Stimulated activated naive CD8-positive, alpha-beta T cell treated with anti-CD3 and anti-CD28 coated beads, Interleukin-15, amount 100 ng/mL, for 72 hours (primary cell): ENCODE data around the gene XXYLT1.
"Not testable (repeated sequence)": the region's sequence is repeated elsewhere in the genome, so short reads cannot be mapped to it uniquely, and the experiment has no call there.

Source experiments
- ATAC-seq: fragments of 150-1000 bp; cut with Tn5 transposase; 2 replicates; pipeline ENCODE4 v1.10.0; 2021; ENCODE audit warnings: mild to moderate bottlenecking, moderate library complexity
- DNase-seq, 2 donors: peaks; one replicate each; pipeline ENCODE4 v3.0.0; 2021 to 2022
- H3K27ac Mint-ChIP-seq, 2 donors: one replicate each; pipeline ENCODE4 v1.8.0; 2022; ENCODE audit warnings: mild to moderate bottlenecking in 2 of 2, mixed read lengths in 2 of 2, moderate library complexity in 2 of 2
- H3K27me3 Mint-ChIP-seq: one replicate; pipeline ENCODE4 v1.8.0; 2022; ENCODE audit warnings: mixed read lengths
- H3K4me1 Mint-ChIP-seq: one replicate; pipeline ENCODE4 v1.8.0; 2022; ENCODE audit warnings: mild to moderate bottlenecking, mixed read lengths
- H3K4me3 Mint-ChIP-seq, 2 donors: one replicate each; pipeline ENCODE4 v1.8.0; 2022; ENCODE audit warnings: mild to moderate bottlenecking in 2 of 2, mixed read lengths in 2 of 2, moderate library complexity in 1 of 2
- H3K9me3 Mint-ChIP-seq, 2 donors: one replicate each; pipeline ENCODE4 v1.8.0; 2022; ENCODE audit warnings: mixed read lengths in 2 of 2

The XXYLT1 gene

GRCh38 chr3:195050296-195050695, 220.7 kb downstream of the XXYLT1 start:
- H3K9me3 Mint-ChIP-seq, H3K27me3 Mint-ChIP-seq, H3K4me1 Mint-ChIP-seq, DNase-seq, H3K4me3 Mint-ChIP-seq, H3K27ac Mint-ChIP-seq, ATAC-seq: not testable (repeated sequence)

GRCh38 chr3:195048059-195048905, 222.7 kb downstream of the XXYLT1 start:
- Mint-ChIP-seq H3K9me3 (no peaks in the 10 kb centered on the region), H3K4me1 (no peaks in the 10 kb centered on the region), H3K27ac (no peak overlapping the region), H3K4me3 (no peak overlapping the region), H3K27me3 (no peaks in the 10 kb centered on the region)
- no peak for ATAC-seq
- no peak for DNase-seq

GRCh38 chr3:195047536-195047935, 223.4 kb downstream of the XXYLT1 start:
- no peaks in the 10 kb centered on the region for H3K4me1 Mint-ChIP-seq
- ATAC-seq (no peak), DNase-seq (no peak)
- H3K27ac Mint-ChIP-seq = no peak overlapping the region
- no peaks in the 10 kb centered on the region for H3K9me3 Mint-ChIP-seq
- H3K27me3 Mint-ChIP-seq = no peaks in the 10 kb centered on the region
- no peak overlapping the region for H3K4me3 Mint-ChIP-seq

- H3K9me3 Mint-ChIP-seq = no peaks in the 10 kb centered on the region
- no peak for DNase-seq
- no peaks in the 10 kb centered on the region for H3K4me1 Mint-ChIP-seq
- H3K27ac Mint-ChIP-seq = no peak overlapping the region
- ATAC-seq = no peak
- no peaks in the 10 kb centered on the region for H3K27me3 Mint-ChIP-seq
- no peak overlapping the region for H3K4me3 Mint-ChIP-seq
These were observed 224.5 kb downstream of the XXYLT1 start for GRCh38 chr3:195046441-195046840.

- Mint-ChIP-seq H3K4me1 (no peaks in the 10 kb centered on the region), H3K27ac (no peak overlapping the region), H3K9me3 (no peaks in the 10 kb centered on the region), H3K4me3 (no peak overlapping the region), H3K27me3 (no peaks in the 10 kb centered on the region)
- ATAC-seq (no peak), DNase-seq (no peak)
These were observed 225.3 kb downstream of the XXYLT1 start for GRCh38 chr3:195045481-195046210.

GRCh38 chr3:195044411-195044810, 226.5 kb downstream of the XXYLT1 start:
- H3K27ac Mint-ChIP-seq = no peak overlapping the region

GRCh38 chr3:195043607-195044339, 227.2 kb downstream of the XXYLT1 start:
- no peak overlapping the region for H3K27ac Mint-ChIP-seq
- no peak overlapping the region for H3K4me3 Mint-ChIP-seq
- no peak for DNase-seq
- H3K4me1 Mint-ChIP-seq = no peaks in the 10 kb centered on the region
- H3K9me3 Mint-ChIP-seq = no peaks in the 10 kb centered on the region
- ATAC-seq = no peak
- no peaks in the 10 kb centered on the region for H3K27me3 Mint-ChIP-seq

More at GRCh38 chr3:195044411-195044810, 226.5 kb downstream of the XXYLT1 start:
- ATAC-seq (peak; percentile 36), DNase-seq (no peak)
- no peaks in the 10 kb centered on the region for H3K4me1 Mint-ChIP-seq
- H3K4me3 Mint-ChIP-seq = no peak overlapping the region
- no peaks in the 10 kb centered on the region for H3K27me3 Mint-ChIP-seq
- no peaks in the 10 kb centered on the region for H3K9me3 Mint-ChIP-seq

- no peaks in the 10 kb centered on the region for H3K27me3 Mint-ChIP-seq
- no peaks in the 10 kb centered on the region for H3K4me1 Mint-ChIP-seq
- H3K27ac Mint-ChIP-seq = peak overlapping the region in 1 of 2 donors; percentile 54
- H3K9me3 Mint-ChIP-seq = no peaks in the 10 kb centered on the region
- ATAC-seq = no peak
- no peak overlapping the region for H3K4me3 Mint-ChIP-seq
- no peak for DNase-seq
These were observed 228.0 kb downstream of the XXYLT1 start for GRCh38 chr3:195042743-195043606.

- ATAC-seq = no peak
- no peaks in the 10 kb centered on the region for H3K4me1 Mint-ChIP-seq
- no peak for DNase-seq
- H3K27ac Mint-ChIP-seq = no peak overlapping the region
- no peaks in the 10 kb centered on the region for H3K9me3 Mint-ChIP-seq
- no peak overlapping the region for H3K4me3 Mint-ChIP-seq
- H3K27me3 Mint-ChIP-seq = no peaks in the 10 kb centered on the region
These were observed 228.9 kb downstream of the XXYLT1 start for GRCh38 chr3:195041871-195042742.

GRCh38 chr3:195040773-195041520, 230.0 kb downstream of the XXYLT1 start:
- no peaks in the 10 kb centered on the region for H3K27me3 Mint-ChIP-seq
- H3K9me3 Mint-ChIP-seq = no peaks in the 10 kb centered on the region
- no peak overlapping the region for H3K4me3 Mint-ChIP-seq
- ATAC-seq (no peak), DNase-seq (no peak)
- no peak overlapping the region for H3K27ac Mint-ChIP-seq
- H3K4me1 Mint-ChIP-seq = no peaks in the 10 kb centered on the region

GRCh38 chr3:195040094-195040493, 230.9 kb downstream of the XXYLT1 start:
- DNase-seq (no peak), ATAC-seq (no peak)
- H3K4me3 Mint-ChIP-seq = no peak overlapping the region
- H3K27me3 Mint-ChIP-seq = no peaks in the 10 kb centered on the region
- no peaks in the 10 kb centered on the region for H3K4me1 Mint-ChIP-seq
- no peaks in the 10 kb centered on the region for H3K9me3 Mint-ChIP-seq
- H3K27ac Mint-ChIP-seq = peak overlapping the region in 1 of 2 donors; percentile 54

GRCh38 chr3:195039180-195039843, 231.6 kb downstream of the XXYLT1 start:
- ATAC-seq (no peak), DNase-seq (no peak)
- Mint-ChIP-seq H3K4me3 (no peak overlapping the region), H3K27me3 (no peaks in the 10 kb centered on the region), H3K4me1 (no peaks in the 10 kb centered on the region), H3K27ac (no peak overlapping the region), H3K9me3 (no peaks in the 10 kb centered on the region)

- H3K4me1 Mint-ChIP-seq = no peaks in the 10 kb centered on the region
- peak overlapping the region in 1 of 2 donors; percentile 64 for H3K27ac Mint-ChIP-seq
- no peak for DNase-seq
- no peaks in the 10 kb centered on the region for H3K27me3 Mint-ChIP-seq
- H3K4me3 Mint-ChIP-seq = no peak overlapping the region
- H3K9me3 Mint-ChIP-seq = no peaks in the 10 kb centered on the region
- ATAC-seq = no peak
These were observed 232.8 kb downstream of the XXYLT1 start for GRCh38 chr3:195038161-195038560.
